A673 (cell line): ENCODE measurements around the gene NAA10. TPM values are rescaled to one million over a fixed set of nuclear protein-coding genes. Genes with fewer than 3 reads are reported as not detected.
A peak's percentile ranks its signal among the peaks of the same experiment; 100 is the strongest.

Source experiments
- BruUV-seq: library from RNA; stranded (reverse); fragments of 400-500 nt; replicated peaks from 2 replicates; lab custom pipeline; 2021; lab: Mats Ljungman, UMichigan
- CTCF ChIA-PET: fragments of 300-600 bp; sonication (Branson Sonifier 250); formaldehyde crosslinking; loops from one replicate; lab custom pipeline; 2022; ENCODE audit warnings: antibody characterized with exemption; lab: Charles Lee
- POLR2A ChIA-PET: fragments of 300-600 bp; sonication (Branson Sonifier 250); formaldehyde crosslinking; loops from one replicate; lab custom pipeline; 2022; ENCODE audit warnings: antibody characterized with exemption; ENCODE audit not compliant: low non-redundant PET; lab: Charles Lee
- DNase-seq: peaks from one replicate; pipeline ENCODE4 v3.0.0-alpha.2; 2015; ENCODE audit warnings: low spot score
- H3K27ac ChIP-seq: fragments of 200-600 bp; sonication (generic); 2 replicates; pipeline ENCODE4 v1.5.1; 2016; ENCODE audit warnings: mixed run types, low read depth, mild to moderate bottlenecking, mixed read lengths, antibody characterized with exemption, low read length; ENCODE audit not compliant: poor library complexity, severe bottlenecking
- H3K27me3 ChIP-seq: fragments of 200-600 bp; sonication (generic); replicated peaks from 2 replicates; pipeline ENCODE4 v1.6.1; 2017; ENCODE audit warnings: mixed run types, low read depth, mild to moderate bottlenecking, mixed read lengths, antibody characterized with exemption, low read length; ENCODE audit not compliant: insufficient read depth, poor library complexity
- H3K36me3 ChIP-seq: fragments of 200-600 bp; sonication (generic); 2 replicates; pipeline ENCODE4 v1.6.1; 2016; ENCODE audit warnings: mixed run types, mild to moderate bottlenecking, mixed read lengths, antibody characterized with exemption, low read length; ENCODE audit not compliant: insufficient read depth, poor library complexity, severe bottlenecking
- H3K4me1 ChIP-seq: fragments of 200-600 bp; sonication (generic); 2 replicates; pipeline ENCODE4 v1.6.1; 2017; ENCODE audit warnings: mixed run types, mild to moderate bottlenecking, mixed read lengths, antibody characterized with exemption, low read length; ENCODE audit not compliant: insufficient read depth, poor library complexity, severe bottlenecking
- H3K4me3 ChIP-seq: fragments of 200-600 bp; sonication (generic); 2 replicates; pipeline ENCODE4 v1.5.1; 2016; ENCODE audit warnings: low read depth, mixed run types, mild to moderate bottlenecking, mixed read lengths, low read length; ENCODE audit not compliant: poor library complexity, severe bottlenecking
- H3K9me3 ChIP-seq: fragments of 200-600 bp; sonication (generic); 2 replicates; pipeline ENCODE4 v1.6.1; 2016; ENCODE audit warnings: mixed run types, low read depth, mild to moderate bottlenecking, mixed read lengths, antibody characterized with exemption, low read length; ENCODE audit not compliant: poor library complexity, severe bottlenecking
- EZH2 ChIP-seq: fragments of 200-600 bp; sonication (generic); IDR thresholded peaks from 2 replicates; pipeline ENCODE4 v1.6.1; 2017; ENCODE audit warnings: borderline replicate concordance, low read depth, mild to moderate bottlenecking, mixed read lengths, antibody characterized with exemption, low read length; ENCODE audit not compliant: poor library complexity, severe bottlenecking
- intact Hi-C: fragments of 100-400 bp; cut with micrococcal nuclease; formaldehyde crosslinking; loops from one replicate; pipeline ENCODE4 v1.10.0; 2022; ENCODE audit not compliant: unreplicated experiment
- total RNA-seq: library from RNA; stranded (reverse); gene quantifications from 2 replicates; pipeline ENCODE4 v1.2.3, GENCODE V29; 2021
- TF ChIP-seq, protein P1 (sequence below): fragments of 300-800, 200-600 bp; sonication (generic); conservative IDR thresholded peaks from 2 replicates; pipeline ENCODE4 v1.5.1; 2017; ENCODE audit warnings: low read depth, mild to moderate bottlenecking, antibody characterized with exemption, low read length, moderate library complexity, mixed read lengths

The NAA10 gene
- total RNA-seq, 1 experiment from 2014 or later, result 140 TPM

DNA sequence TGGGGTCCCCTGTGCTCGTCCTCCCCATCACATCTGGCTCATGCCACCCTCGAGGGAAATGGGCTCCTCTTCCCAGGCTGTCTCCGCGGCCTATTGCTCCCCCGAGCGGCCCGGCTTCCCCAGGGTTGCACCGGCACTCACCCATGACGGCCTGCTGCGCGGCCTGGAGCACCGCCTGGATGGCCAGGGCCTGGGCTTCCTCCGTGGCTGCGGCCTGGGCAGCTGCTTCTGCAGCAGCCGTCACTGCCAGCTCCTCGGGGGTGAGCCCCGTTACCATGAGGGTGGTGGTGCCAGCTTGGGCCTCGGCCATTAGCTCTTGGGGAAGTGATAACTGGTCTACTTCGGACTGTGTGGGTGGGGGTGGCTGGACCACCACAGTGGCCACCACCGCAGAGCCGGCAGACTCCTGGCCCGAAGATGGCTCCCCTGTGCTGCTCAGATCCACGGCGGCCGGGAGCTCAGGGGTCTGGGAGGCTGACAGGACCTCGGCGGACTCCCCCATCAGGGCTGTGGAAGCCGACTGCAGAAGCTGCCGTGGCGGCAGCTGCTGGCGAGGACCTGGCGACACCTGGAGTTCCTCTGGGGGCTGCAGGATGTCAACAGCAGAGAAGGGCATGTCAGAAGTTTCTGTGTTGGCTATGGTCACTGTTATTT lies 17.7 kb upstream of the NAA10 start:
- Histone ChIP-seq H3K36me3 (peaks cover 83% of the 10 kb centered on the region), H3K27me3 (no peaks in the 10 kb centered on the region), H3K4me1 (peaks cover 5% of the 10 kb centered on the region), H3K27ac (peak overlapping the region; percentile 72), H3K9me3 (no peaks in the 10 kb centered on the region), H3K4me3 (no peak overlapping the region)
- BruUV-seq, result no TSS peak
- ChIA-PET CTCF (no interaction called here), POLR2A (no interaction called here)
- TF ChIP-seq EZH2, result no peak
- TF ChIP-seq, protein P1, sequence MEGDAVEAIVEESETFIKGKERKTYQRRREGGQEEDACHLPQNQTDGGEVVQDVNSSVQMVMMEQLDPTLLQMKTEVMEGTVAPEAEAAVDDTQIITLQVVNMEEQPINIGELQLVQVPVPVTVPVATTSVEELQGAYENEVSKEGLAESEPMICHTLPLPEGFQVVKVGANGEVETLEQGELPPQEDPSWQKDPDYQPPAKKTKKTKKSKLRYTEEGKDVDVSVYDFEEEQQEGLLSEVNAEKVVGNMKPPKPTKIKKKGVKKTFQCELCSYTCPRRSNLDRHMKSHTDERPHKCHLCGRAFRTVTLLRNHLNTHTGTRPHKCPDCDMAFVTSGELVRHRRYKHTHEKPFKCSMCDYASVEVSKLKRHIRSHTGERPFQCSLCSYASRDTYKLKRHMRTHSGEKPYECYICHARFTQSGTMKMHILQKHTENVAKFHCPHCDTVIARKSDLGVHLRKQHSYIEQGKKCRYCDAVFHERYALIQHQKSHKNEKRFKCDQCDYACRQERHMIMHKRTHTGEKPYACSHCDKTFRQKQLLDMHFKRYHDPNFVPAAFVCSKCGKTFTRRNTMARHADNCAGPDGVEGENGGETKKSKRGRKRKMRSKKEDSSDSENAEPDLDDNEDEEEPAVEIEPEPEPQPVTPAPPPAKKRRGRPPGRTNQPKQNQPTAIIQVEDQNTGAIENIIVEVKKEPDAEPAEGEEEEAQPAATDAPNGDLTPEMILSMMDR, result no peak
- DNase-seq, result no peak
- intact Hi-C loops, result loop anchor here (10.0 kb wide), 1 partner anchor 398 kb away; no protein-coding TSS in a partner anchor

DNA sequence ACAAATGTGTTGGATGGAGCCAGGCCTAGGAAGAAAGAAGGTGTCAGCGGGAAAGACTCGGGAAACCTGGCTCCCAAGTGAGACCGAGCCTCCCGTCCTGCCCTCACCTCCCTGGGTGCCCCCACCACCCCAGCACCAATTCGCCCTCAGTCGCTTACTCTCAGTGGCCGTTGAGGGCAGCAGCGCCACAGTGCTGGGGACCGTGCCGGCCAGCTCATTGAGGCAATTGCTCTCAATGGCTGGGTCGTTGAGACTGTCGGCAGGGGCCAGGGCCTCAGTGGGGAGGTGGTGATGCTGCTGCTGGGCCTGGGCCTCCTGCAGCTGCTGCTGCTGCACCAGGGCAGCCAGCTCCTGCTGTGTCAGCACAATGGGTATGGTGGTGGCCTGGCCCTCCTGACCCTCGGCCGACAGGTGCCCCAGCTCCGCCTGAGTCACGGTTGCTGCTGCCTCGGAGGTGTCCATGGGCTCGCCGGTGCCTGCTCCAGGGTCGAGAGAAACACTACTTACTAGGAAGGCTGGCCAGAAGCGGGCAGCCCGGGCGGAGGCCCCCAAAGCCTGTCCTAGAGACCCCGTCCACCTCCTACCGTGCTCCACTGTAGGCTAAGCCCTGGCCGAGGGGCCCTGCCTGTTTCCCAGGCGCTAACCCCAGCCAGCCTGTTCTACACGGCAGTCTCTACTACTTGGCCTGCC lies 17.0 kb upstream of the NAA10 start:
- peaks cover 76% of the 10 kb centered on the region for H3K36me3 ChIP-seq
- POLR2A ChIA-PET, result no interaction called here
- intact Hi-C loops, result loop anchor here (10.0 kb wide), 1 partner anchor 397 kb away; no protein-coding TSS in a partner anchor

DNA sequence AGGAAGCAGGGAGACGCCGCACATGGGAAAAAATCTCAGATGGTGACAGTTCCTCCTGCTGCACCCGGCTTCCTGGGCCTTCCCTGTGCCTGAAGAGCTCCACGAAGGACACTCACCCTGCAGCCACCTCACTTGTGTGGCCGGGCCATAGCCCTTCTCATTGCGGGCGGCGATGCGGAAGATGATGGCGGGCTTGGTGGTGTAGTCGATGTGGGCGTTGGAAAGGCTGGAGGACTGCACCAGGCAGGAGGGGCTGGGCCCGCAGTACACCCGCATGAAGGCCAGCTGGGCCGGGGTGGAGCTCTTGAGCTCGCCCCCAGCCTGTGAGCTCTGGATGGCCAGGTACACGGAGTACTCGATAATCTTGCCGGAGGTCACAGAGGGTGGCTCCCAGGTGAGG lies 15.3 kb upstream of the NAA10 start:
- H3K36me3 ChIP-seq, result peaks cover 59% of the 10 kb centered on the region
- no peaks in the 10 kb centered on the region for H3K27me3 ChIP-seq
- no TSS peak for BruUV-seq
- TF ChIP-seq EZH2, result no peak
- TF ChIP-seq, protein P1, result no peak
- ChIA-PET POLR2A (interaction anchor here (0.7 to 1.1 kb wide), 2 partner anchors 17 to 413 kb away, joined by 4 to 8 read pairs; no protein-coding TSS in a partner anchor), CTCF (no interaction called here)
- H3K9me3 ChIP-seq, result no peaks in the 10 kb centered on the region
- no peak overlapping the region for H3K4me3 ChIP-seq
- peaks cover 5% of the 10 kb centered on the region for H3K4me1 ChIP-seq
- H3K27ac ChIP-seq, result no peak overlapping the region
- intact Hi-C loops, result loop anchor here (10.0 kb wide), 1 partner anchor 395 kb away; no protein-coding TSS in a partner anchor
- DNase-seq, result no peak

More for the DNA sequence above, 17.0 kb upstream of the NAA10 start:
- Histone ChIP-seq H3K27me3 (no peaks in the 10 kb centered on the region), H3K9me3 (no peaks in the 10 kb centered on the region), H3K27ac (no peak overlapping the region), H3K4me1 (peaks cover 5% of the 10 kb centered on the region), H3K4me3 (no peak overlapping the region)
- no peak for DNase-seq
- BruUV-seq, result TSS peak; percentile 2
- CTCF ChIA-PET, result no interaction called here
- TF ChIP-seq, protein P1, result no peak
- no peak for TF ChIP-seq EZH2
